ENCODE data around the gene TYW1B.
"Not testable (repeated sequence)": the region's sequence is repeated elsewhere in the genome, so short reads cannot be mapped to it uniquely, and the experiment has no call there.

TYW1B gene

DNA sequence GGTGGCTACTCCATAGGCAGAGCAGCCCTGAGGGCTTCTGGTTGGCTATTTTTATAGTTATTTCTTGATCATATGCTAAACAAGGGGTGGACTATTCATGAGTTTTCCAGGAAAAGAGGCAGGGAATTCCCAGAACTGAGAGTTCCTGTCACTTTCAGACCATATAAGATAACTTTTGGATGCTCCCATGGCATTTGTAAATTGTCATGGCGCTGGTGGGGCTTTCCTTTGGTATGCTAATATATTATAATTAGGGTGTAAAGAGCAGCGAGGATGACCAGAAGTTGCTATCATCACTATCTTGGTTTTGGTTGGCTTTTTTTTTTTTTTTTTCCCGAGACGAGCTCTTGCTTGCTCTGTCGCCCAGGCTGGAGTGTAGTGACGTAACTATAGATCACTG is 272.8 kb downstream of the TYW1B start:
- not testable (repeated sequence) for DNase-seq (ENCODE audit: low read depth)

DNA sequence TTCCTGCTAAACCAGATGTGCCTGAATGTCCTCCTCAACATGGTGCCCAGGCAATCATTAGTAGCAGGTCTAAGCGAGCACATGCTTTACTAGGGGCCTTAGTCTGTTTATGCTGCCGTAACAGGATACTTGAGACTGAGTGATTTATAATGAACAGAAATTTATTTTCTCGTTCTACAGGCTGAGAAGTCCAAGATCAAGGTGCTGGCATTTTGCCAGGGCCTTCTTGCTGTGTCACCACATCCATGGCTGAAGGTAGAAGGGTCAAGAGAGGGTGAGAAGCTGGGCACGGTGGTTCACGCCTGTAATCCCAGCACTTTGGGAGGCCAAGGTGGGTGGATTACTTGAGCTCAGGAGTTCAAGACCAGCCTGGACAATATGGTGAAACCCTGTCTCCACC is 273.6 kb downstream of the TYW1B start:
- DNase-seq (ENCODE audit: low read depth): not testable (repeated sequence)

DNA sequence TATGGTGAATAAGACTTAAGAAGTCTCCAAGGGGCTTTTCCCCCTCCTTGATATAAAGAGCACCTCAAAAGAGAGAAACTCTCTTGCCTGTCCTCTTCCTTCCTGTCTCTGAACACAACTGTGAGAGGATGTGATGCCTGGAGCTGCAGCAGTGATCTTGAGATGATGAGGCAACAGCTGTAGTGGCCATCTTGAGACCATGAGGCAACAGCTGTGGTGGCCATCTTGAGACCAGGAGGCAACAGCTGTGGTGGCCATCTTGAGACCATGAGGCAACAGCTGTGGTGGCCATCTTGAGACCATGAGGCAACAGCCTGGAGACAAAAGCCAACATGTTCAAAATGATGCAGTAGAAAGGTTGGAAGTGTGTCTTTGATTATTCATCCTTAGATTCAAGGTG is 277.5 kb downstream of the TYW1B start:
- not testable (repeated sequence) for DNase-seq (ENCODE audit: low read depth)

DNA sequence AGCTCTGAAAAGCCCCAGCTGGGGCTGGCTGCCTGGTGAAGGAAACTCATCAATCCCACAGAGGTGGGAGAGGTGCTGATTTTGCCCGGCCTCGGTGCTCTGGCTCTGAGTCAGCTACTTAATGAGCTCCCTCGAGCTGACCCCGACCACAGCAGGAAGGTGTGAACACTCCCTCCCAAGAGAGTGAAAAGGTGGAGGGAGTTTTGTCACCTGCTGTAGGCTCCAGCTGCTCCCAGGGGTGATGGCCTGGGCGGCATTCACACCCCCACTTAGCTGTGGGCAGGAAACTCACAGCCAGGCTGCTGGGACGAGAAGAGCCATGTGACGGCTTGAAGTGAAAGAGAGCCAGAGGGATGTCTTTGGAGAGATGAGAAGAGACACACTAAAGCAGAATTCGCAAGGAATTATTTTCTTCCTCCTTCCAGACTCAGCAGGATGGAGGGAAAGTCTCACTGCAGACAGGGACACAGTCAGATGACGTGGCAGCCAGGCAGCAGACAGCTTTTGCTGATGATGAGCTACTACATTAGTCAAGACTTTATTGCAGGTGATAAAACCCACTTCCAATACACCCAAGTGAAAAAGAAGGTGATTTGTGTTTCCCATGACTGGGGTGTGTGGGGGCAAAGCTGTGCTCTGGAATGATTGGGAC is 281.3 kb downstream of the TYW1B start:
- DNase-seq (ENCODE audit: low read depth): not testable (repeated sequence)

DNA sequence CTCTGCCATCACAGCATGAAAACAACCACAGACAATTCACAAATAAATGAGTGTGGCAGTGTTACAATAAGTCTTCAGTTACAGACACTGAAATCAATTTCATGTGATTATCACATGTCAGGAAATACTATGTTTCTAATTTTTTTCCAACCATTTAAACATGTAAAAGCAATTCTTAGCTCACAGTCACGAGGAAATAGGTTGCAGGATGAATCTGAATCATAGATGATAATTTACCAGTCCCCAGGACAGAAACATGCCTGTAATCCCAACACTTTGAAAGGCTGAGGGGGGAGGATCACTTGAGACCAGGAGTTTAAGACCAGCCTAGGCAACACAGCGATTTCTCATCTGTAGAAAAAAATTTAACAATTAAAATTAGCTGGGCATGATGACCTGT is 283.5 kb downstream of the TYW1B start:
- DNase-seq (ENCODE audit: low read depth): not testable (repeated sequence)

DNA sequence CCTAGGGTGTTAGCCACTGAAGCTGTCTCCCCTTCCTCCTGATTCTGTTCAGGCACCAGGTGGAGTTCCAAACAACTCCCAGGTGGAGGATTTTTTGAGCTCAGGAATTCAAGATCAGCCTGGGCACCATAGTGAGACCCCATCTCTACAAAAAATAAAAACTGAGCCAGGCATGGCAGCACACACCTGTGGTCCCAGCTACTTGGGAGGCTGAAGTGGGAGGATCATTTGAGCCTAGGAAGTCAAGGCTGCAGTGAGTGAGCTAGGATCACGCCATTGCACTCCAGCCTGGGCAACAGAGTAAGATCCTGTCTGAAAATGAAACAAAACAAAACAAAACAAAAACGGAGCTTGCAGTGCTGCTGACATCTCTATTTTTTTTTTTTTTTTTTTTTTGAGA is 287.1 kb downstream of the TYW1B start:
- no peak for DNase-seq (ENCODE audit: low read depth)

DNA sequence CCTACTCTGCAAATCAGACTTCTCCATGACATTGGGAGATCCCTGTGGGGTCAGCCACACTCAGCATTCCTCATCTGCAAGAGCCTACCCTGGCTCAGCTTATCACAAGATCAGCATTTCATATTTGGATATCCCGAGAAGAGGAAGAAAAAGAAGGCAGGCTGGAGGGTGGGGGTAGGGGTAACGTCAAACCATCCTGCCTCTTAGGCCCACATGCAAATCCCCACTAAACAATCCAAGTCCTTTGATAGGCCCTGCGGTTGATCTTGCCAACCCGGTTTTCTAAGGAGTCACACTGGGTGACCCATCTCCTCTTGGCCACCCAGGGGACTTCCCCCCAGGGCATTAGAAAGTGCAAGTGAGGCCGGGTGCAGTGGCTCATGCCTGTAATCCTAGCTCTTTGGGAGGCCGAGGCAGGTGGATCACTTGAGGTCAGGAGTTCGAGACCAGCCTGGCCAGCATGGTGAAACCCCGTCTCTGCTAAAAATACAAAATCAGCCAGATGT is 287.8 kb downstream of the TYW1B start:
- DNase-seq (ENCODE audit: low read depth): no peak

DNA sequence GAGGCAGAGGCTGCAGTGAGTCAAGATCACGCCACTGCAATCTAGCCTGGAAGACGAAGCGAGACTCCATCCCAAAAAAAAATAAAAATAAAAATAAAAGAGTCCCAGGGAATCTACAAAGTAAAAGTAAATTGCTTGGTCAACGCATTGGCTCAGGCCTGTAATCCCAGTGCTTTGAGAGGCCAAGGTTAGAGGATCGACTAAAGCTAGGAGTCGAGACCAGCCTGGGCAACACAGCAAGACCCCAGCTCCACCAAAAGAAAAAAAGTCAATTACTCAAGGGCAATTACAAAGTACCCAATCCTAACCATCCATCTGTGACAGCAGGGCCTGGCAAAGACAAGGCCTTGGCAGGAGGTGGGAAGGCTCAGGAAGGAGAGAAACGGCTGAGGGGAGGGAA is 288.3 kb downstream of the TYW1B start:
- no peak for DNase-seq (ENCODE audit: low read depth)

DNA sequence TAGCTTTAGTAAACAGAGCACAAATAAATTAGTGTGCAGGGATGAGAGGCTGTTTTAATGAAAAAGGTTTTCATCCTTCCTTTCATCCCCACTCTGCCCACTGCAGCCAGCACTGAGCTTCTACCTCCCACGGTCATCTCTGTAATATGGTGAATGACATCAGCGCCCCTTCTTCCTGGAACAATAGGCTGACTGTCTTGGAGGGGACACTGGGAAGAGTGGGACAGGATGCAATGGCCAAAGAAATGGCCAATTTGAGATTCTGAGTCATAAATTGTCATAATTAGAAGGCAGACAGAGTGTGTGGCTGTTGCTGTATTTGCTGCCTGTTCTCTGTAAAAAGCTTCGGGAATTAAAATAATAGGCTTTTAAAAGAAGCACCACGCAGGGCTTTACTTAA is 289.1 kb downstream of the TYW1B start:
- DNase-seq (ENCODE audit: low read depth): no peak

DNA sequence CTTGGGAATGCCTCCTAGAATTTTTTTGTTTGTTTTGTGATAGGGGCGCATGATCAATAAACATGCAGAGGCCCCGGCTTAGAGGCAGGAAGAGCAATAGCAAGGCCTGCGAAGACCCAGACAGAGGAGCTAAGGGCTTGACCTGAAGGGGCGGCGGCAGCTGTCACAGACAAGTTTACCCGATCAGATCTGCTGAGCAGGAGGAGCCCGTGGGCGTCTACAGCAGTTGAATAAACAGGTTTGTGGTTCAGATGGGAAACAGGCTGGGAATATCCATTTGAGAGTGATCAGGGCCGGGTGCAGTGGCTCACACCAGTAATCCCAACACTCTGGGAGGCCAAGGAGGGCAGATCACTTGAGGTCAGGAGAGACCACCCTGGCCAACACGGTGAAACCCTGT is 289.9 kb downstream of the TYW1B start:
- DNase-seq (ENCODE audit: low read depth): no peak

DNA sequence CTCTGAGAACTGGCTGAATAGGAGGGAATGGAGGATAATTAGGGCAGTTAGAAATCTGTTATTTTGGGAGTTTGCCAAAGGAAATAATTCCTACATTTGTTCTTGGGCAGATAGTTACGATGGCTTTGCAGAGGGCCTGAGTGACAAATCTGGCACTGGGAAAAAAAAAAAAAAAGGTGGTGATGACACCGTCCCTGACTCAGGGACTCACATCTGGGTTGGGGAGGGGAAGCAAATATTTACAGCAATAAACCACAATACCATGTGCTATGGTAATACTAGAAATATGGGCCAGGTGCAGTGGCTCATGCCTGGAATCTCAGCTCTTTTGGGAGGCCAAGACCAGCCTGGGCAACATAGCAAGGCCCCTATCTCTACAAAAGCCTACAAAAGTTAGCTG is 292.0 kb downstream of the TYW1B start:
- DNase-seq (ENCODE audit: low read depth): not testable (repeated sequence)

DNA sequence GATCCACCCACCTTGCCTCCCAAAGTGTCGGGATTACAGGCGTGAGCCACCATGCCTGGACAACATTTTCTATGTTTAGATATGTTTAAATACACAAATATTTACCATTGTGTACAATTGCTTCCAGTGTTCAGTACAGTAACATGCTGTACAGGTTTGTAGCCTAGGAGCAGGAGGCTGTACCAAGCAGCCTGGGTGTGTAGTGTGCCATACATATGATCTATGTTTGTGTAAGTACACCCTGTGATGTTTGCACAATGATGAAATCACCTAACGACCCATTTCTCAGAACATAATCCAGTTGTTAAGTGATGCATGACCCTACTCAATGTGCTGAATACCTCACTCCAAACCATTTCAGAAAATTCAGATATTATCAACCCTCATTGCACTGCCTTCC is 297.0 kb downstream of the TYW1B start:
- DNase-seq (ENCODE audit: low read depth): not testable (repeated sequence)
